SW480 (cell line): ENCODE measurements around the gene UBTD1.
"Not testable (repeated sequence)": the region's sequence is repeated elsewhere in the genome, so short reads cannot be mapped to it uniquely, and the experiment has no call there.

ENCODE experiments used
- DNase-seq: peaks from one replicate; pipeline ENCODE4 v3.0.0-alpha.2; 2016; ENCODE audit warnings: low spot score

Gene UBTD1

GRCh38 chr10:97515271-97515978, 16.7 kb downstream of the UBTD1 start:
- DNase-seq = no peak

- no peak for DNase-seq
These were observed 18.5 kb downstream of the UBTD1 start for GRCh38 chr10:97517096-97517750.

GRCh38 chr10:97517778-97518300, 19.1 kb downstream of the UBTD1 start:
- no peak for DNase-seq

GRCh38 chr10:97518301-97519043, 19.7 kb downstream of the UBTD1 start:
- DNase-seq = peak; percentile 76

- DNase-seq = no peak
These were observed 20.6 kb downstream of the UBTD1 start for GRCh38 chr10:97519342-97519741.

- DNase-seq = no peak
These were observed 21.8 kb downstream of the UBTD1 start for GRCh38 chr10:97520520-97520919.

GRCh38 chr10:97520978-97521761, 22.4 kb downstream of the UBTD1 start:
- DNase-seq = no peak

GRCh38 chr10:97522071-97522470, 23.3 kb downstream of the UBTD1 start:
- no peak for DNase-seq

- DNase-seq = no peak
These were observed 24.2 kb downstream of the UBTD1 start for GRCh38 chr10:97522937-97523336.

- DNase-seq = no peak
These were observed 26.4 kb downstream of the UBTD1 start for GRCh38 chr10:97525086-97525485.

GRCh38 chr10:97525683-97526110, 27.0 kb downstream of the UBTD1 start:
- no peak for DNase-seq

- DNase-seq = not testable (repeated sequence)
These were observed 30.2 kb downstream of the UBTD1 start for GRCh38 chr10:97528876-97529275.

- DNase-seq = no peak
These were observed 31.2 kb downstream of the UBTD1 start for GRCh38 chr10:97529685-97530465.

GRCh38 chr10:97531401-97531986, 32.8 kb downstream of the UBTD1 start:
- DNase-seq = peak; percentile 25

GRCh38 chr10:97532935-97533671, 34.4 kb downstream of the UBTD1 start:
- DNase-seq = no peak

GRCh38 chr10:97533888-97534287, 35.2 kb downstream of the UBTD1 start:
- DNase-seq = no peak

GRCh38 chr10:97534746-97535367, 36.1 kb downstream of the UBTD1 start:
- no peak for DNase-seq

GRCh38 chr10:97537186-97537869, 38.6 kb downstream of the UBTD1 start:
- DNase-seq = no peak

- DNase-seq = no peak
These were observed 39.7 kb downstream of the UBTD1 start for GRCh38 chr10:97538411-97538810.
